Measurements from ENCODE around the gene HELZ2. TPM values are rescaled to one million over a fixed set of nuclear protein-coding genes. Genes with fewer than 3 reads are reported as not detected.

The HELZ2 gene
- polyA plus RNA-seq, 1 of the 3 experiments (the other 2 are of a cell fraction) = 7.6 TPM

DNA sequence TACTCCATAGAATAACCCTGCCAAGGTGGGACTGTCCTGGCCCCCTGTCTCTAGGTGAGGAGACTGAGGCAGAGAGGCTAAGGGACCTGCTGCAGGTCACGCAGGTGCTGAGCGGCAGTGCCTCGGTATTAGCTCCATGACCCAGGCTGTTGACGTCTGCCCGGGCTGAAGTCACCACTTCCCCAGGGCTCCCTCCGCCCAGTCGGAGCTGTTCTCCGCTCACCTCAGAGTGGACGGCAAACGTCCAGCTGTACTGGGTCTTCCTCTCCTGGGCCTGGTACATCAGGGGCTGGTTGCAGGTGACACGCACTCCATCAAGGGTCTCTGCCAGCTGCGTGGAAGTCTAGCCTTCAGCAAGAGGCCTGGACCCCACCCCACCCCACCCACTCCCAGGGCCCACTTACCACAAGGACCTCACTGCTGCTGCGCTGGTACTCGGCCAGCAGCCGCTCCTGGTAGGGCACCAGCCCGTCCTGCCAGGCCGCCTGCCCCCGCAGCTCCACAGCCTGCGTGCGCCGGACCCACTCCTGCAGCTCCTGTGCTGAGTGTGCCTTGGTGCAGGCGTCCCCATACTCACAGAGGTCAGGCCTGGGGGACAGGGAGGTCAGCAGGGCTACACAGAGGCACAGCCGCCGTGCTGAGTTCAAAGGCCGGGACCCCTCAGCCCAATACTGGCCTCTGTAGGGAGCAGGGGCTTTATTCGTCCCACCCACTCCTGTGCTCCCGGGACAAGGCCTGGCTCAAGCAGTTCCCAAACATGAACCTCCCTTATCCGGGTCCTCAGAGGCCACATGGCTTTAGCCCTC lies 3.6 kb downstream of the HELZ2 start (continued):
- TF ChIP-seq POLR2AphosphoS5 (IDR thresholded peaks at IDR 0.05; ENCODE audit: low read depth, low read length) = no peak
- no peak for TF ChIP-seq FOXJ3 (CRISPR knock-in tag; IDR thresholded peaks at IDR 0.05)
- TF ChIP-seq RFX5 (IDR thresholded peaks at IDR 0.05; ENCODE audit: low read length) = no peak
- no peak for TF ChIP-seq USF1 (IDR thresholded peaks at IDR 0.05; ENCODE audit: borderline replicate concordance, low read depth)
- TF ChIP-seq RAD21 (IDR thresholded peaks at IDR 0.05; ENCODE audit: low read length) = no peak

GRCh38 chr20:63568986-63569949 lies 4.8 kb downstream of the HELZ2 start:
- Histone ChIP-seq H2AFZ (ENCODE audit: low read depth) (no peak overlapping the region), H3K27ac (ENCODE audit: low read depth in 2 of 2, low read length in 1 of 2) (no peak overlapping the region), H3K9me2 (no peaks in the 10 kb centered on the region), H3K36me3 (replicated peaks in 1 of 2; ENCODE audit: control insufficient read depth in 1 of 2, insufficient read depth in 2 of 2, low read length in 1 of 2) (peaks cover 0 to 18% of the 10 kb centered on the region in 2 experiments), H3F3A (replicated peaks; ENCODE audit: insufficient read depth) (no peaks in the 10 kb centered on the region), H3K9me3 (no peaks in the 10 kb centered on the region), H3K4me2 (no peak overlapping the region), H3K9ac (no peak overlapping the region), H3K4me3 (ENCODE audit: low read depth in 2 of 2, low read length in 1 of 2) (no peak overlapping the region), H3K79me2 (ENCODE audit: insufficient read depth) (peaks cover 8% of the 10 kb centered on the region; the same call in 1 of the 2 replicates), H3K27me3 (ENCODE audit: insufficient read depth) (no peaks in the 10 kb centered on the region), H3K4me1 (ENCODE audit: control insufficient read depth in 1 of 2, insufficient read depth in 2 of 2, low read depth in 1 of 2, low read length in 1 of 2) (peaks cover under 1 to 8% of the 10 kb centered on the region in 2 experiments; a peak in 2 of 4 replicates), H4K20me1 (ENCODE audit: insufficient read depth) (no peaks in the 10 kb centered on the region)
- no peak for TF ChIP-seq JUND (IDR thresholded peaks at IDR 0.05)
- no peak for TF ChIP-seq TEAD4 (IDR thresholded peaks at IDR 0.05; ENCODE audit: borderline replicate concordance, insufficient read depth)
- TF ChIP-seq SMC3 (IDR thresholded peaks at IDR 0.05; ENCODE audit: low read depth, low read length) = no peak
- no peak for TF ChIP-seq YY1 (IDR thresholded peaks at IDR 0.05; ENCODE audit: low read depth)
- no peak for TF ChIP-seq FOSL2 (IDR thresholded peaks at IDR 0.05; ENCODE audit: borderline replicate concordance, low read depth)
- no peak for TF ChIP-seq RXRA (IDR thresholded peaks at IDR 0.05; ENCODE audit: borderline replicate concordance, low read depth)
- no peak for TF ChIP-seq REST (IDR thresholded peaks at IDR 0.05; ENCODE audit: low read depth, low read length)
- no peak for TF ChIP-seq SIN3A (IDR thresholded peaks at IDR 0.05; ENCODE audit: borderline replicate concordance, low read depth, low read length)
- ChIA-PET POLR2A (no interaction called here), CTCF (no interaction called here)
- DNase-seq = no peak
- WGBS (ENCODE audit: low lambda C conversion rate) = 96% methylated on average over 33 of the region's 46 CpGs

Measured in SK-N-SH (cell line).